Right ventricle myocardium inferior (tissue), 1 donor: ENCODE results near the gene KCNB1. TPM values are rescaled to one million over a fixed set of nuclear protein-coding genes. Genes with fewer than 3 reads are reported as not detected.

Experiments
- ATAC-seq: fragments of 200-7000 bp; cut with Tn5 transposase; one replicate; pipeline ENCODE4 v1.9.1; 2020; ENCODE audit warnings: mild to moderate bottlenecking, moderate library complexity
- DNase-seq: peaks from one replicate; pipeline ENCODE4 v3.0.0; 2021; ENCODE audit errors: missing footprints
- intact Hi-C: fragments of 100-400 bp; cut with DNase I; formaldehyde crosslinking; loops from one replicate; pipeline ENCODE4 v1.11.0; 2022
- total RNA-seq: library from RNA; stranded (reverse); fragmentation: NEBNext Ultra II Directional; extraction: Animal tissue kit (Norgen Biotek cat#: 25700); gene quantifications from one replicate; pipeline ENCODE4 v1.2.1, GENCODE V29; 2021
- donor health status: DM: no; HTN: yes; CAD: no; lungs with severe emphysema.

Gene KCNB1
- total RNA-seq, 1 donor from 2014 or later, result 0.81 TPM

GRCh38 chr20:49478266-49478665 lies 4.2 kb downstream of the KCNB1 start:
- DNase-seq (no peak), ATAC-seq (no peak)
- intact Hi-C loops, result no loop called here

- DNase-seq, result no peak
- no peak for ATAC-seq
- intact Hi-C loops, result no loop called here
Observed at GRCh38 chr20:49477200-49477599, 5.3 kb downstream of the KCNB1 start.

- no peak for DNase-seq
- intact Hi-C loops, result no loop called here
- ATAC-seq, result no peak
Observed at GRCh38 chr20:49476016-49476355, 6.5 kb downstream of the KCNB1 start.

DNA sequence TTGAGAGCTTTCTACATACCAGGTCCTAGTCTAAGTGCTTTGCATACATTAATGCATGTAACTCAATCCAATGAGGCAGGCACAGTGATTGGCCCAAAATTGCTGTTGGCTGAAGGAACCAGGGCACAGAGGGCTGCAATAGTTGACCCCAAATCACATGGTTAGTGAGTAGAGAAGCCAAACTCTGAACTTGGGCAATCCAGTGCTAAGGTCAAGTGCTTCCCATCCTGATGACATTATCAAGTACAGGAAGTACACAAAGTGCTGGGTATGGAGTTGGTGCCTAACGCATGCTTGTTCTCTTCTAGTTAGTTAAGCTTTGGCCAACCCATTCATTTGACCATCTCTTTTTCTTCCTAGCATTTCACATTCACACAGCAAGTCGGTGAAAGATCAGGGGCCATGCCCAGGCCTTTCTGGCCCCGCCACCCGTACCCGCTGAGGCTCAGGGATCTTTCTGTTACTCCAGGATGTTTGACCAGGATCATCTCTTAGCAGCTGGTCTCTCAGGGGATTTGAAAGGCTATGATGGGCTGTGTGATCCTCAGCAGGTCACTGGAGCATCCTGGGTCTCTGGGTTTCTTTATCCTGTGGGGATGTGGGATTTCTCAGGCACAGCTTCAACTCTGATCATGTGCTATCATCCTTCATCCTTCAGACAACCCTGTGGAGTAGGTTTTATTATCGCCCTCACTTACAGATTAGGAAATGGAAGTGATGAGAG lies 7.0 kb downstream of the KCNB1 start:
- no peak for ATAC-seq
- intact Hi-C loops, result no loop called here
- DNase-seq, result no peak

GRCh38 chr20:49471397-49471796 lies 11.1 kb downstream of the KCNB1 start:
- no peak for DNase-seq
- intact Hi-C loops, result no loop called here
- ATAC-seq, result no peak

- intact Hi-C loops, result no loop called here
- ATAC-seq, result no peak
Observed at GRCh38 chr20:49470922-49471321, 11.5 kb downstream of the KCNB1 start.

GRCh38 chr20:49469060-49469459 lies 13.4 kb downstream of the KCNB1 start:
- intact Hi-C loops, result no loop called here
- no peak for ATAC-seq
- no peak for DNase-seq

More at GRCh38 chr20:49470922-49471321, 11.5 kb downstream of the KCNB1 start:
- no peak for DNase-seq

- no peak for ATAC-seq
- intact Hi-C loops, result no loop called here
- DNase-seq, result no peak
Observed at GRCh38 chr20:49468412-49468811, 14.1 kb downstream of the KCNB1 start.

DNA sequence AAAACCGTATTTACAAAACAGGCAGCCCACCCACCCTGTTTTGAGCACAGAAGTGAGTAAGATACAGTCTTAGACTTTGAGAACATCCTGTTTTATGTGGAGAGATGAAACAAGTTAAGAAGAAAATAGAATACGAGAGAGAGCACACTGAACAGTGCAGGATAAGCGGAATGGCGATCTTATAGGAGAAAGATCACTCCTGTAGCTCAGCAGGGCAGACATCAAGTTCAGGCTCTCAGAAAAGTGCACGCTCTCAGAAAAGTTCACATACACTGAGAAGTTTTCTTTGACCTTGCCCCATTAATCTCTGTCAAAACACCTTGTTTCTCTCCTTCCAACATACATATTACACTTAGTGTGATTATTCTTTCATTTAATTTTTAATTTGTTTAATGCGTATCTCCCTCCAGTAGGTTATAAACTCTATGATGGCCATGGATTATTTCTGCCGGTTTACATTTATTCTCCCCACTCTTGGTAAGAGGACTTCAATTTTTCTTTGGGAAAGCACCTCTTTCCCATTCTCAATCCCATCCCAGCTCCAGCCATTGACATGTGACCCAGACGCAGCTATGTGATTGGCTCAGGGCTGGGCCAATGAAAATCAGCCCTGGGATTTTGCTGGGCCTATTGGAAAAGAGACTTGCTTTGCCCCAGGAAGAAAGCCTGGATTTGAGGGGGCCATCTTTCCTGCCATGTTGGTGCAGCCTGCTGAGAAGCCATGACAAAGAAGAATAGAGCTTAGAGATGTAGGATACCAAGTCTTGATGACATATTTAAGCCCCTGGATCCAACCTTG lies 16.2 kb downstream of the KCNB1 start:
- intact Hi-C loops, result no loop called here
- no peak for DNase-seq
- no peak for ATAC-seq

GRCh38 chr20:49464556-49464955 lies 17.9 kb downstream of the KCNB1 start:
- ATAC-seq, result no peak
- intact Hi-C loops, result no loop called here
- DNase-seq, result no peak

DNA sequence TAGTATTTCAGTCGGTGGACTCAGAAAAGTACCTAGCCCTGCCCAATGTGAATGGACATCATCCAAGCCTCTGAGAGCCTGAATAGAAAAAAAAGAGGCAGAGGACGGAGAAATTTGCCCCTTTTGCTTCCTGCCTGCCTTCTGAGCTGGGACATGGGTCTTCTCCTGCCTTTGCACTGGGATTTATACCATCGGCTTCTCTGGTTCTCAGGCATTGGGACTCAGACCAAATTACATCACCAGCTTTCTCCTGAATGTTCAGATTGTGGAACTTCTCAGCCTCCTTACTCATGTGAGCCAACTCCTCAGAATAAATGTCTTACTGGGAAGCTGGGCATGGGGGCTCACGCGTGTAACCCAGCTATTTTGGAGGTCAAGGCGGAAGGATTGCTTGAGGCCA lies 19.8 kb downstream of the KCNB1 start:
- DNase-seq (no peak), ATAC-seq (no peak)
- intact Hi-C loops, result no loop called here

DNA sequence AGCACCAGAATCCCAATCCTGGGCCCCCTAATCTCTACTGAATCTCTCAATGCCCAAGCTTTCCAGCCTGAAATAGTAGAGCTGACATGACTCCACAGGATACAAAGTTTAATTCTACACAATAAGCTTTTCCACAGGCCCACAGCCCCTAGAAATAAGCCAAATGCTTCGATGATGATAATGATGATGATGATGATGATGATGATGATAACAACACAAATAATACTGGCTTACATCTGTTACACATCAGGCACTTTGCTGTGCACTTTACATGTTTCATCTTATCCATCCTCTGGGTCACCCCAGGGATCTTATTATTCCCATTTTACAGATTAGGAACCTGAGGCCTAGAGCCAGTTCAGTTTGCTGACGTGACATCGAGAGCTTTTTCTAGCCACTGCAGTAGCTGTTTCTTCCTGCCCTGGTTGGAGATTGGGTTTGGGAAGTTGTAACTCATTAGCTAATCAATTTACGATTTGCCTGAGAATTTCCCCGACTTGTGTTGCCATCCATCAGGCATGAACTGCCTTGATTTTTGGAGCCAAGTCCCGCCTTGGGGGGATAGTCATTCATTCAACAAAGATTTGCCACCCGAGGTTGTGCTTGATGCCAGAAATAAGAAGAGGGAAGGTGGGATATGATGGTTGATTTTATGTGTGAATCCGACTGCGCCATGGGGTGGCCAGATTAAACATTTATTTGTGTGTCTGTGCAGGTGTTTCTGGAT lies 20.4 kb downstream of the KCNB1 start:
- no peak for ATAC-seq
- intact Hi-C loops, result no loop called here
- DNase-seq, result no peak

- intact Hi-C loops, result no loop called here
- DNase-seq (no peak), ATAC-seq (no peak)
Observed at GRCh38 chr20:49460916-49461315, 21.6 kb downstream of the KCNB1 start.

DNA sequence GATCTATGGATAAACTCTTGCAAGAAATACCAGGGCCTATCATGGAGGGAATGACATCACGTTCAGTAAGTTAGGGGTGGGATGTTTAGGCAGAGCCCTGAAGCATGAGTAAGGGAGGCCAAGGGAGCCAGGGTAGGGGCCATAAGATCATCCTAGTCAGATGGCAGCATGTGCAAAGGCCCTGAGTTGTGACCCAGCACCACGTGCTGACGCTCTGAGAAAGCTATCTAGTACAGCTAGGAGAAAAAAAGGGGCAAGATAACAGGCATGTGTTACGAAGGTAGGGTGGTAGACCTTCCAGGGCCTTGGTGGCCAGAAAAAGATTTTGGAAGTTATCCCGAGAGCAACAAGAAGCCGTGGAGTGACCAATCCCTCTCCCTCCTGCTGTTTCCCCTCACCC lies 22.3 kb downstream of the KCNB1 start:
- DNase-seq (no peak), ATAC-seq (no peak)
- intact Hi-C loops, result no loop called here

GRCh38 chr20:49459684-49460083 lies 22.8 kb downstream of the KCNB1 start:
- ATAC-seq, result no peak
- intact Hi-C loops, result no loop called here
- DNase-seq, result no peak

GRCh38 chr20:49457444-49457843 lies 25.0 kb downstream of the KCNB1 start:
- ATAC-seq (no peak), DNase-seq (no peak)
- intact Hi-C loops, result no loop called here

GRCh38 chr20:49456646-49457045 lies 25.8 kb downstream of the KCNB1 start:
- intact Hi-C loops, result no loop called here
- no peak for ATAC-seq

GRCh38 chr20:49455691-49456090 lies 26.8 kb downstream of the KCNB1 start:
- no peak for ATAC-seq
- intact Hi-C loops, result no loop called here
- DNase-seq, result no peak

More at GRCh38 chr20:49456646-49457045, 25.8 kb downstream of the KCNB1 start:
- no peak for DNase-seq

DNA sequence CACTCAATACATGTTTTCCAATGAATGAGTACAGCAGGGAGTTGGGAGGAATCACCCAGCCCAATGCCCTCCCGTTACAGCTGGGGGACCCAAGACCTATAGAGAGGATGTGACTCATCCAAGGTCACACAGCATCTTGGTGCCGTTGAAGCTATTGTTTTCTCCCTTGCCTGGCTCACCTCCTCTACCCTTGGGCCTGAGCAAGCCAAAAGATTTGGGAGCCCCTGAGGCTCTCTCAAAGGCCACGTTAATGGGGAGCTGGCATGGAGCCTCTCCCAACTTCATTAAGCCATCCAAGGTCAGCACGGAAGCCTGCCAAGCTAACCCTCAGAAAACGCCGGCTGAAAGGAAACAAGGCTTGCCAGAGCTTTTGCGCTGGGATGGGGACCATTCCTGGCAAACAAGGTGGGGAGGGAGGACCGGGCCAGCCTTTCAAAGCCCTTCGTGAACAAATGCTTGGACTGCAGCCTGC lies 30.4 kb downstream of the KCNB1 start:
- DNase-seq (no peak), ATAC-seq (no peak)
- intact Hi-C loops, result no loop called here

DNA sequence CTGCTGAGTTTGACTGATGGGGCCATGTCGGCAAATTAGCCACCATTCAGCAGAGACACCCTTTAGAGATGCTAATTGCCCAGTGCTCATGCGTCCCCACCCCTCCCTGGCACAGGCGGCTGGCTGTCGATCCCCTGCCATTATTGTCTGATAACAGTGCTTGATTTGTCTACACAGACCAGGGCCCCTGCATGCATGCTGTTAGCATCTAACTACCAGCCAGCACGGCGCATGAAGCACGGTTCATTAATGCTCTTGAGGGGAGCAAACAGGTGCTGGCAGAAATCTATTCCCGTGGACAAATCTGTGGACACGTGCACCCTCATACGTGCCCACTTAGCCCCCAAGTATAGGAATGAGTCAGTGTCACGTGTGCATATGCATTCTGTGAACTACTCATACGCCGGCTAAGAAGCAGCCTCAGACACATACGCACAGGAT lies 32.2 kb downstream of the KCNB1 start:
- ATAC-seq (no peak), DNase-seq (no peak)
- intact Hi-C loops, result no loop called here
